Mesenchymal stem cell (in vitro differentiated cells and primary cell): Measurements from ENCODE around the gene NCAPH2.
A peak's percentile ranks its signal among the peaks of the same experiment; 100 is the strongest.

Source experiments
- DNase-seq: peaks from one replicate; pipeline ENCODE4 v3.0.0-alpha.2; 2013
- H2AFZ ChIP-seq: one replicate; pipeline ENCODE4 v1.6.1; 2013; ENCODE audit warnings: low read depth, mild to moderate bottlenecking, control low read depth, inconsistent platforms, low read length, moderate library complexity
- H2AK5ac ChIP-seq: 2 replicates; pipeline ENCODE4 v1.6.1; 2013; ENCODE audit warnings: low read length, moderate library complexity, mild to moderate bottlenecking, inconsistent platforms; ENCODE audit not compliant: severe bottlenecking
- H2BK120ac ChIP-seq: one replicate; pipeline ENCODE4 v1.6.1; 2013; ENCODE audit warnings: low read depth, mild to moderate bottlenecking, inconsistent platforms, low read length, moderate library complexity
- H2BK12ac ChIP-seq, 2 experiments: one replicate each; pipeline ENCODE4 v1.6.1; 2013; ENCODE audit warnings: inconsistent platforms in 2 of 2, low read length in 2 of 2, mild to moderate bottlenecking in 2 of 2, moderate library complexity in 2 of 2, control low read depth in 1 of 2
- H2BK15ac ChIP-seq: one replicate; pipeline ENCODE4 v1.6.1; 2013; ENCODE audit warnings: mild to moderate bottlenecking, low read depth, inconsistent platforms; ENCODE audit not compliant: poor library complexity, severe bottlenecking
- H2BK5ac ChIP-seq: 2 replicates; pipeline ENCODE4 v1.6.1; 2013; ENCODE audit warnings: low read depth, mild to moderate bottlenecking, low read length, control low read depth, inconsistent platforms; ENCODE audit not compliant: poor library complexity, severe bottlenecking
- H3K14ac ChIP-seq, 2 experiments: one replicate each; pipeline ENCODE4 v1.6.1; 2013; ENCODE audit warnings: inconsistent platforms in 2 of 2, low read length in 2 of 2, control low read depth in 1 of 2, mild to moderate bottlenecking in 1 of 2, moderate library complexity in 1 of 2
- H3K18ac ChIP-seq, 2 experiments: one replicate each; pipeline ENCODE4 v1.6.1; 2013; ENCODE audit warnings: inconsistent platforms in 2 of 2, low read length in 2 of 2, control low read depth in 1 of 2, low read depth in 1 of 2, mild to moderate bottlenecking in 1 of 2
- H3K23ac ChIP-seq, 2 experiments: one replicate each; pipeline ENCODE4 v1.6.1; 2013; ENCODE audit warnings: inconsistent platforms in 2 of 2, low read length in 2 of 2, mild to moderate bottlenecking in 2 of 2, moderate library complexity in 2 of 2, control low read depth in 1 of 2
- H3K27ac ChIP-seq: 2 replicates; pipeline ENCODE4 v1.5.1; 2013; ENCODE audit warnings: mild to moderate bottlenecking, moderate library complexity, low read length, control low read depth, inconsistent platforms; ENCODE audit not compliant: poor library complexity, severe bottlenecking
- H3K27me3 ChIP-seq, 2 experiments: 2 replicates each; pipeline versions ENCODE4 v1.6.1 to v1.7.0; 2013; ENCODE audit warnings: low read length in 2 of 2, mild to moderate bottlenecking in 2 of 2, moderate library complexity in 2 of 2, control low read depth in 1 of 2, inconsistent platforms in 1 of 2; ENCODE audit not compliant: control insufficient read depth in 1 of 2, insufficient read depth in 1 of 2
- H3K36me3 ChIP-seq, 2 experiments: 2 replicates each; pipeline versions ENCODE4 v1.6.1 to v1.7.0; 2013; ENCODE audit warnings: low read length in 2 of 2, control low read depth in 1 of 2, inconsistent platforms in 1 of 2, low read depth in 1 of 2, mild to moderate bottlenecking in 1 of 2; ENCODE audit not compliant: insufficient read depth in 2 of 2, control insufficient read depth in 1 of 2
- H3K4ac ChIP-seq, 2 experiments: one replicate each; pipeline ENCODE4 v1.6.1; 2013; ENCODE audit warnings: inconsistent platforms in 2 of 2, low read length in 2 of 2, mild to moderate bottlenecking in 2 of 2, moderate library complexity in 2 of 2, control low read depth in 1 of 2, low read depth in 1 of 2
- H3K4me1 ChIP-seq: 2 replicates; pipeline ENCODE4 v1.6.1; 2013; ENCODE audit warnings: low read depth, low read length, control low read depth; ENCODE audit not compliant: control insufficient read depth, insufficient read depth
- H3K4me2 ChIP-seq: 2 replicates; pipeline ENCODE4 v1.6.1; 2013; ENCODE audit warnings: low read length, mild to moderate bottlenecking, inconsistent platforms; ENCODE audit not compliant: poor library complexity, severe bottlenecking
- H3K4me3 ChIP-seq, 2 experiments: 2 replicates each; pipeline versions ENCODE4 v1.5.1 to v1.7.0; 2013; ENCODE audit warnings: low read length in 2 of 2, mild to moderate bottlenecking in 2 of 2, control low read depth in 1 of 2, low read depth in 1 of 2; ENCODE audit not compliant: insufficient read depth in 1 of 2
- H3K79me1 ChIP-seq: replicated peaks from 2 replicates; pipeline ENCODE4 v1.6.1; 2013; ENCODE audit warnings: mild to moderate bottlenecking, control low read depth, low read length, inconsistent platforms; ENCODE audit not compliant: poor library complexity, severe bottlenecking
- H3K9ac ChIP-seq: 2 replicates; pipeline ENCODE4 v1.7.0; 2013; ENCODE audit warnings: mild to moderate bottlenecking, low read length, moderate library complexity
- H3K9me3 ChIP-seq: 2 replicates; pipeline ENCODE4 v1.7.0; 2013; ENCODE audit warnings: mild to moderate bottlenecking, low read length; ENCODE audit not compliant: control insufficient read depth
- H4K8ac ChIP-seq: one replicate; pipeline ENCODE4 v1.6.1; 2013; ENCODE audit warnings: inconsistent platforms, mild to moderate bottlenecking, low read length, moderate library complexity
- H4K91ac ChIP-seq: one replicate; pipeline ENCODE4 v1.6.1; 2013; ENCODE audit warnings: mild to moderate bottlenecking, low read length, inconsistent platforms
- WGBS: methylation state at CpG from one replicate; pipeline ENCODE4 v1.1.7; 2013; ENCODE audit warnings: mixed read lengths; 5-methylcytosine and 5-hydroxymethylcytosine counted together

The NCAPH2 gene

DNA sequence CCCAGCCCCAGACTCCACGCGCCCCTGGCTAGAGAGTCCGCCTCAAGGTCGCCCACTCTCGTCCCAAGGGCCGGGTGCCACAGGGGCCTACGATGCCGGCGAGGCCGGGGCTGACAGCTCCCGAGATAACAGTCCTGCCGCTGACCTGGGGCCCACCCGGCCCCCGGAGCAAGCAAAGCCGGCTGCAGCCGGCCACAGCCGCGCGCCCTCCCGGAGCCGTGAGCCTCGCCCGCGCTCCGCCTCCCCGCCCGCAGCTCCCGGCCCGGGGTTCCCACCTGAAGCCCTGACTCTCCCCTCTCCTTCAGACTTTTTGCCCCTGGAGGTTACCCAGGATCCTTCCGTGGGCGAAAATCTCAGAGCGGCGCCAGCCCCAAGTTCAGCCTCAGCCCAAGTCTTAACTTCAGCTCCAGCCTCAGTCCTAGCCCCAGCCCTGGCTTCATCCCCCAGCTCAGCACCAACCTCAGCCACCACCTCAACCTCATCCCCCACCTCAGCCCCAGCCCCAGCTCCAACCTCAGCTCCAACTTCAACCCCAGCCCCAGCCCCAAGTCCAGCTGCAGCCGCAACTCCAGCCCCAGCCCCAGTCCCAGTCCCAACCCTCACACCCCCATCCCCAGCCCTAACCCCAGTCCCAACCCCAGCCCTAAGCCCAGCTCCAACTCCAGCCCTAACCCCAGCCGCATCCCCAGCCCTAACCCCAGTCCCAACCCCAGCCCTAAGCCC is 39.4 kb downstream of the NCAPH2 start:
- H3K9me3 ChIP-seq: no peaks in the 10 kb centered on the region
- no peak overlapping the region for H3K14ac ChIP-seq
- H2BK12ac ChIP-seq: no peak overlapping the region
- H3K4me2 ChIP-seq: no peak overlapping the region
- no peak overlapping the region for H3K4me3 ChIP-seq
- H3K4ac ChIP-seq: no peak overlapping the region
- H3K23ac ChIP-seq: no peak overlapping the region
- no peak for DNase-seq
- no peak overlapping the region for H2BK120ac ChIP-seq
- no peak overlapping the region for H2BK15ac ChIP-seq
- no peak overlapping the region for H2BK5ac ChIP-seq
- H3K27ac ChIP-seq: no peak overlapping the region
- 93% methylated on average over 35 of the region's 35 CpGs for WGBS
- no peak overlapping the region for H4K91ac ChIP-seq
- no peak overlapping the region for H3K18ac ChIP-seq
- H3K27me3 ChIP-seq: peaks cover 10 to 64% of the 10 kb centered on the region in 2 experiments
- H3K4me1 ChIP-seq: peaks cover 10% of the 10 kb centered on the region
- H3K9ac ChIP-seq: no peak overlapping the region
- H3K36me3 ChIP-seq: no peaks in the 10 kb centered on the region
- H2AFZ ChIP-seq: no peak overlapping the region
- no peak overlapping the region for H2AK5ac ChIP-seq
- H3K79me1 ChIP-seq: no peaks in the 10 kb centered on the region
- H4K8ac ChIP-seq: no peak overlapping the region

DNA sequence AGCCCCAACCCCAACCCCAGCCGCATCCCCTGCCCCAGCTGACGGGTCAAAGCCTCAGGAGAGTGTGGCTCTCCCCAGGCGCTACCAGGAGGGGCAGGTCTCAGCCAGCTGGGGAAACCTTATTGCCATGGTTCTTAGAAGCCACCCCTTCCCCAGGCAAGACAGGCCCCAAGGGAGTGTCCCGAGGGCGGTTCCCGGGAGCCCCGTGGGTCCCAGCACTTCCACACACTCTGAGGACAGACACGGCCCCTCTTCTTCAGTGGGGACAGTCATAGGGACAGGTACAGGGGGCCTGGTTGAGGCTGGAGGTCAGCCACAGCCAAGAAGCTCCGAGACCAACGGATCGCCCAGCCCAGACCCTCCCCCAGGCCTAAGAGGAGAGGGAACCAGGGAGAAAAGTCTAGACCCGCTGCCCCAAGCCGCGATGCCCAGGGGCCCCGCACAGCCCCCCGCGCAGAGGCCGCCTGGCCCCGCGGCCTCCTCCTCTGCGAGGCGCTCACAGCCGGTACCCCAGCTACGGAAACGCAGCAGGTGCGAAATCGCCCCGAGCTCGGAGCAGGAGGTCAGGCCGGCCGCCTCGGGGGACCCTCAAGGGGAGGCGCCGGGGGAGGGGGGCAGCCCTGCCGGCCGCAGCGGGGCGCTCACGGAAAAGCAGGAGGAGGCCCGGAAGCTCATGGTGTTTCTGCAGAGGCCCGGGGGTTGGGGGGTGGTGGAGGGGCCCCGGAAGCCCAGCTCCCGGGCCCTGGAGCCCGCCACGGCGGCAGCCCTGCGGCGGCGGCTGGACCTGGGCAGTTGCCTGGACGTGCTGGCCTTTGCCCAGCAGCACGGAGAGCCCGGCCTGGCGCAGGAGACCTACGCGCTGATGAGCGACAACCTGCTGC is 40.3 kb downstream of the NCAPH2 start:
- no peak overlapping the region for H3K18ac ChIP-seq
- H2BK120ac ChIP-seq: no peak overlapping the region
- H3K4me2 ChIP-seq: no peak overlapping the region
- no peak overlapping the region for H2BK15ac ChIP-seq
- no peak overlapping the region for H4K91ac ChIP-seq
- no peak overlapping the region for H2BK12ac ChIP-seq
- no peaks in the 10 kb centered on the region for H3K36me3 ChIP-seq
- no peak overlapping the region for H2AK5ac ChIP-seq
- H3K27me3 ChIP-seq: peaks cover 10 to 70% of the 10 kb centered on the region in 2 experiments
- H3K4me1 ChIP-seq: peaks cover 7% of the 10 kb centered on the region
- no peak overlapping the region for H3K4ac ChIP-seq
- no peak overlapping the region for H4K8ac ChIP-seq
- H3K27ac ChIP-seq: no peak overlapping the region
- no peak overlapping the region for H3K9ac ChIP-seq
- no peak overlapping the region for H3K4me3 ChIP-seq
- 90% methylated on average over 52 of the region's 56 CpGs for WGBS
- no peak overlapping the region for H2BK5ac ChIP-seq
- no peak overlapping the region for H3K23ac ChIP-seq
- no peak for DNase-seq
- no peak overlapping the region for H3K14ac ChIP-seq
- H3K79me1 ChIP-seq: no peaks in the 10 kb centered on the region
- no peak overlapping the region for H2AFZ ChIP-seq
- H3K9me3 ChIP-seq: no peaks in the 10 kb centered on the region

GRCh38 chr22:50548921-50549790 is 41.1 kb downstream of the NCAPH2 start:
- Histone ChIP-seq H2BK5ac (no peak overlapping the region), H3K14ac (no peak overlapping the region), H4K91ac (peak overlapping the region; percentile 53), H3K79me1 (no peaks in the 10 kb centered on the region), H3K9me3 (no peaks in the 10 kb centered on the region), H3K4me3 (no peak overlapping the region), H3K36me3 (no peaks in the 10 kb centered on the region), H3K4me2 (no peak overlapping the region), H3K4me1 (peaks cover 4% of the 10 kb centered on the region), H3K23ac (no peak overlapping the region), H2AK5ac (no peak overlapping the region), H3K9ac (no peak overlapping the region), H3K27me3 (peaks cover 10 to 71% of the 10 kb centered on the region in 2 experiments), H3K27ac (no peak overlapping the region), H4K8ac (no peak overlapping the region), H2BK15ac (no peak overlapping the region), H3K18ac (no peak overlapping the region), H2AFZ (no peak overlapping the region), H2BK120ac (no peak overlapping the region), H2BK12ac (peak overlapping the region in 1 of 2 experiments; percentile 16), H3K4ac (no peak overlapping the region)
- no peak for DNase-seq
- 93% methylated on average over 68 of the region's 68 CpGs for WGBS
